Measurements from ENCODE around the gene LRRC28.

LRRC28 gene

DNA sequence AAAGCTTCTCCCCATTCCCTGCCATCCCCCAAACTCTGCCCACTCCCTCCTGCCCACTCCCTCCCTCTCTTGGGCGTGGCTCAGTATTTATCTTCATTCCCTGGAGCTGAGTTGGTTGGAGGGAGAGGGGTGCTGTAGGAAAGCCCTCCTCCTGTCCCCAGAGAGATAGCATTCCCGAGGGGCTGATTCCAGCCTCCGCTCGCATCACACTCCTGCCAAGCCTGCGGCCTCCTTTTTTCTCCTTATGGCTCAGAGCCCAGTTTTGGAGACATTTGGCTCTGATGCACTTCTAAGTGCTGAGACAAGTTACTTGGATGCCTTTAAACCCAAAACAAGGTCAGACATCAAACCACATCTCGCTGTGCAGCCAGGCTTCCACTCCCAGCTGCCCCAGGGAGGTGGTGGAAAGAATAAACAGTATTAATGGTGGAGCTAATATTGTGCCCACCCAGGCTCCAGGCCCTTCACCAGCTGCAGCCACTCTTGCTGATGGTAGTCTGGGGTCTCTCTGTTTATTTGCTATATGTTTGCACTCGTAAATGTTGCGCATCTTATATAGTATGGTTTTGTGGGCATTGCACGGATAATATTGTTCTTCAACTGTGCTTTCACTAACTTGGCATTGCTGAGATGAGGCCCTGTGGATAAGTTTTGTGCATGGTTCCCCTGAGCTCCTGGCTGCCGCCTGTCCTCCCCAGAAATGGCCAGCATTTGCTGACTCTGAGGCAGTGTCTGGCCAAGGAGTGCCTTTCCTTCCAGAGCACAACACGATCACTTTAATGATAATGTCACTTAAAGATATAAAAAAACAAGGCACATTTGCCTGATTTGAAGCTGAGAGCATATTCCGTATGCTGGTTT, 157.2 kb downstream of the LRRC28 start:
- Histone ChIP-seq H4K91ac (ENCODE audit: low read depth, low read length) (no peak overlapping the region), H3K79me1 (ENCODE audit: low read length) (no peaks in the 10 kb centered on the region), H2BK120ac (ENCODE audit: insufficient read depth, low read length, poor library complexity) (no peak overlapping the region), H4K8ac (ENCODE audit: low read depth, low read length) (no peak overlapping the region), H2AK5ac (ENCODE audit: low read length) (no peak overlapping the region), H2BK5ac (ENCODE audit: low read depth, low read length, poor library complexity) (no peak overlapping the region), H3K18ac (ENCODE audit: low read length) (no peak overlapping the region), H3K9me3 (ENCODE audit: insufficient read depth, low read depth, low read length) (no peaks in the 10 kb centered on the region), H3K36me3 (ENCODE audit: control insufficient read depth in 1 of 2, insufficient read depth in 2 of 2, low read length in 2 of 2) (no peaks in the 10 kb centered on the region), H3K14ac (ENCODE audit: low read length) (no peak overlapping the region), H2BK12ac (ENCODE audit: low read length) (no peak overlapping the region), H3K4ac (ENCODE audit: low read depth, low read length) (no peak overlapping the region), H3K9ac (ENCODE audit: low read length) (no peak overlapping the region), H3K4me2 (ENCODE audit: low read length) (no peak overlapping the region), H3K27me3 (ENCODE audit: insufficient read depth, low read length) (no peaks in the 10 kb centered on the region), H4K12ac (ENCODE audit: low read depth, low read length) (no peak overlapping the region), H3K79me2 (ENCODE audit: control insufficient read depth, insufficient read depth, low read length, poor library complexity) (no peaks in the 10 kb centered on the region), H3K4me1 (ENCODE audit: control insufficient read depth in 1 of 2, insufficient read depth in 2 of 2, low read length in 2 of 2) (peaks cover 0 to 1% of the 10 kb centered on the region in 2 experiments), H3K23ac (ENCODE audit: low read length) (no peak overlapping the region), H2AFZ (ENCODE audit: insufficient read depth, low read length, poor library complexity) (no peak overlapping the region), H3K27ac (ENCODE audit: low read depth, low read length) (no peak overlapping the region), H3K4me3 (ENCODE audit: low read depth, low read length) (no peak overlapping the region)
- WGBS (ENCODE audit: extremely low coverage, insufficient coverage, insufficient read length), result no CpG with 5 or more reads among the region's 12 CpGs
- DNase-seq, result no peak

DNA sequence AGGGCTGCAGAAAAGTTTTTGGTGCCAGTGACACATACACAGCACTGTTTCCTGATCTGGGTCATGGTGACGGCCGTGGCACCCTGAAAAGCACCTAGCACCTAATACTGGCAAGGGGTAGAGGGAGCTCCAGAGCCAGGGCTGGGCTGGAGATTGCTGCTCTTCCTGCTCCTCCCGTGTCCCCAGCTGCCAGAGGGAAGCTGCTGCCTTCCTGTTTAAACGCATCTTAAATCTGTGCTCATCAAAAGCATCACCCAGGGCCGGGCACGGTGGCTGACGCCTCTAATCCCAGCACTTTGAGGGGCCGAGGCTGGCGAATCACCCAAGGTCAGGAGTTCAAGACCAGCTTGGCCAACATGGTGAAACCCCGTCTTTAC, 157.8 kb downstream of the LRRC28 start:
- Histone ChIP-seq H3K23ac (ENCODE audit: low read length) (no peak overlapping the region), H3K9me3 (ENCODE audit: insufficient read depth, low read depth, low read length) (no peaks in the 10 kb centered on the region), H3K27me3 (ENCODE audit: insufficient read depth, low read length) (no peaks in the 10 kb centered on the region), H3K79me2 (ENCODE audit: control insufficient read depth, insufficient read depth, low read length, poor library complexity) (no peaks in the 10 kb centered on the region), H4K12ac (ENCODE audit: low read depth, low read length) (no peak overlapping the region), H4K91ac (ENCODE audit: low read depth, low read length) (no peak overlapping the region), H3K4ac (ENCODE audit: low read depth, low read length) (no peak overlapping the region), H3K36me3 (ENCODE audit: control insufficient read depth in 1 of 2, insufficient read depth in 2 of 2, low read length in 2 of 2) (no peaks in the 10 kb centered on the region), H3K4me3 (ENCODE audit: low read depth, low read length) (no peak overlapping the region), H2BK120ac (ENCODE audit: insufficient read depth, low read length, poor library complexity) (no peak overlapping the region), H3K4me2 (ENCODE audit: low read length) (no peak overlapping the region), H4K8ac (ENCODE audit: low read depth, low read length) (no peak overlapping the region), H2BK5ac (ENCODE audit: low read depth, low read length, poor library complexity) (no peak overlapping the region), H3K27ac (ENCODE audit: low read depth, low read length) (no peak overlapping the region), H3K18ac (ENCODE audit: low read length) (no peak overlapping the region), H2BK12ac (ENCODE audit: low read length) (no peak overlapping the region), H3K79me1 (ENCODE audit: low read length) (no peaks in the 10 kb centered on the region), H3K4me1 (ENCODE audit: control insufficient read depth in 1 of 2, insufficient read depth in 2 of 2, low read length in 2 of 2) (no peaks in the 10 kb centered on the region), H3K14ac (ENCODE audit: low read length) (no peak overlapping the region), H2AK5ac (ENCODE audit: low read length) (no peak overlapping the region), H3K9ac (ENCODE audit: low read length) (no peak overlapping the region), H2AFZ (ENCODE audit: insufficient read depth, low read length, poor library complexity) (no peak overlapping the region)
- no CpG with 5 or more reads among the region's 10 CpGs for WGBS (ENCODE audit: extremely low coverage, insufficient coverage, insufficient read length)
- peak in 1 of 2 donors; percentile 34 for DNase-seq

DNA sequence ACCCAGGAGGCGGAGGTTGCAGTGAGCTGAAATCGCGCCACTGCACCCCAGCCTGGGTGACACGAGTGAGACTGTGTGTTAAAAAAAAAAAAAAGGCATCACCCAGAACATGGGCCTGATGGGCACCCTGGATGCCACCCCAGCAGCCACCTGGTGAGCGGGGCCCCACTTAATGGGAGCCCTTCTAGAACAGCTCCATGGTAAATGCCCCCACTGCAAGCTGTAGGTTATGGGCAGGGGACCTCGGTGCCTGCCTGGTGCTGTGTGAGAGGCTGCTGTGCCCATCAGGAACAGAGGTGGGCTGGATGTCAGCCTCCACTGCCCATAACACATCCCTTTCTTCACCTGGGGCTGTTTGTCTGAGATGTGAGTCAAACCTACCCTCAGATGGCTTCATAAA, 158.3 kb downstream of the LRRC28 start:
- H3K4me1 ChIP-seq (ENCODE audit: control insufficient read depth in 1 of 2, insufficient read depth in 2 of 2, low read length in 2 of 2), result peaks cover 0 to 3% of the 10 kb centered on the region in 2 experiments
- no peaks in the 10 kb centered on the region for H3K27me3 ChIP-seq (ENCODE audit: insufficient read depth, low read length)
- H4K12ac ChIP-seq (ENCODE audit: low read depth, low read length), result no peak overlapping the region
- H3K18ac ChIP-seq (ENCODE audit: low read length), result no peak overlapping the region
- no peaks in the 10 kb centered on the region for H3K36me3 ChIP-seq (ENCODE audit: control insufficient read depth in 1 of 2, insufficient read depth in 2 of 2, low read length in 2 of 2)
- no peak overlapping the region for H2AK5ac ChIP-seq (ENCODE audit: low read length)
- H3K9me3 ChIP-seq (ENCODE audit: insufficient read depth, low read depth, low read length), result no peaks in the 10 kb centered on the region
- H3K4me2 ChIP-seq (ENCODE audit: low read length), result no peak overlapping the region
- no CpG with 5 or more reads among the region's 6 CpGs for WGBS (ENCODE audit: extremely low coverage, insufficient coverage, insufficient read length)
- no peak overlapping the region for H3K23ac ChIP-seq (ENCODE audit: low read length)
- H2BK5ac ChIP-seq (ENCODE audit: low read depth, low read length, poor library complexity), result no peak overlapping the region
- no peak overlapping the region for H3K4ac ChIP-seq (ENCODE audit: low read depth, low read length)
- H2BK120ac ChIP-seq (ENCODE audit: insufficient read depth, low read length, poor library complexity), result no peak overlapping the region
- H4K8ac ChIP-seq (ENCODE audit: low read depth, low read length), result no peak overlapping the region
- no peak overlapping the region for H3K27ac ChIP-seq (ENCODE audit: low read depth, low read length)
- no peak for DNase-seq
- no peak overlapping the region for H2BK12ac ChIP-seq (ENCODE audit: low read length)
- H3K9ac ChIP-seq (ENCODE audit: low read length), result no peak overlapping the region
- H3K4me3 ChIP-seq (ENCODE audit: low read depth, low read length), result no peak overlapping the region
- H3K14ac ChIP-seq (ENCODE audit: low read length), result no peak overlapping the region
- no peak overlapping the region for H4K91ac ChIP-seq (ENCODE audit: low read depth, low read length)
- H3K79me2 ChIP-seq (ENCODE audit: control insufficient read depth, insufficient read depth, low read length, poor library complexity), result no peaks in the 10 kb centered on the region
- H3K79me1 ChIP-seq (ENCODE audit: low read length), result no peaks in the 10 kb centered on the region
- no peak overlapping the region for H2AFZ ChIP-seq (ENCODE audit: insufficient read depth, low read length, poor library complexity)

DNA sequence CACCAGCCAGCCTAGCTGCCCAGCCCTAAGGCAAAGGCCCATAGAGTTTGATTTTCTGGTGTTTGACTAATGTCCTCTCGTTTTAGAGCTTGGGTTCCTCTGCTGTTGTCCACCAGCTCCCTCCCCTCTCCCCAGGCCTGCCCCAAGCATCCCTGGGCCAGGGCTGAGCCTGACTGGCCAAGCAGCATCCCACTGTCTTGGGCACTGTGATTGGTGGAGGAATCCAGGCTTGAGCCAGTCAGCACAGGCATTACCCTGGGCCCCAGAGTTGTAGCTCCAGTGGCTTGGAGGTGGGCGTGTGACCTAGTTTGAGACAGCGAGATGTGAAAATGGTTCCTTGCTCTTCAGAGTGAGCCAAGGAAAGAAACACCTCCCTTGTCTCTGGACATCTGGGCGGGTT, 159.2 kb downstream of the LRRC28 start:
- no peak overlapping the region for H3K14ac ChIP-seq (ENCODE audit: low read length)
- peaks cover 4 to 8% of the 10 kb centered on the region in 2 experiments for H3K4me1 ChIP-seq (ENCODE audit: control insufficient read depth in 1 of 2, insufficient read depth in 2 of 2, low read length in 2 of 2)
- no peak overlapping the region for H3K4ac ChIP-seq (ENCODE audit: low read depth, low read length)
- no peak overlapping the region for H3K27ac ChIP-seq (ENCODE audit: low read depth, low read length)
- no peak overlapping the region for H3K23ac ChIP-seq (ENCODE audit: low read length)
- H3K4me3 ChIP-seq (ENCODE audit: low read depth, low read length), result no peak overlapping the region
- H3K36me3 ChIP-seq (ENCODE audit: control insufficient read depth in 1 of 2, insufficient read depth in 2 of 2, low read length in 2 of 2), result no peaks in the 10 kb centered on the region
- H3K79me2 ChIP-seq (ENCODE audit: control insufficient read depth, insufficient read depth, low read length, poor library complexity), result no peaks in the 10 kb centered on the region
- no peak overlapping the region for H2BK120ac ChIP-seq (ENCODE audit: insufficient read depth, low read length, poor library complexity)
- H2BK5ac ChIP-seq (ENCODE audit: low read depth, low read length, poor library complexity), result no peak overlapping the region
- no peak overlapping the region for H3K18ac ChIP-seq (ENCODE audit: low read length)
- H3K4me2 ChIP-seq (ENCODE audit: low read length), result no peak overlapping the region
- H4K12ac ChIP-seq (ENCODE audit: low read depth, low read length), result no peak overlapping the region
- H3K9ac ChIP-seq (ENCODE audit: low read length), result no peak overlapping the region
- no peak overlapping the region for H2BK12ac ChIP-seq (ENCODE audit: low read length)
- no peak overlapping the region for H2AFZ ChIP-seq (ENCODE audit: insufficient read depth, low read length, poor library complexity)
- no peak overlapping the region for H4K91ac ChIP-seq (ENCODE audit: low read depth, low read length)
- H3K9me3 ChIP-seq (ENCODE audit: insufficient read depth, low read depth, low read length), result no peaks in the 10 kb centered on the region
- H4K8ac ChIP-seq (ENCODE audit: low read depth, low read length), result no peak overlapping the region
- no peaks in the 10 kb centered on the region for H3K27me3 ChIP-seq (ENCODE audit: insufficient read depth, low read length)
- no peak for DNase-seq
- no CpG with 5 or more reads among the region's 4 CpGs for WGBS (ENCODE audit: extremely low coverage, insufficient coverage, insufficient read length)
- no peaks in the 10 kb centered on the region for H3K79me1 ChIP-seq (ENCODE audit: low read length)
- no peak overlapping the region for H2AK5ac ChIP-seq (ENCODE audit: low read length)

Measured in trophoblast cell (in vitro differentiated cells and primary cell).